Fibroblast of skin of scalp (primary cell): ENCODE results near the gene BPIFB6.

Source experiments
- DNase-seq: peaks from one replicate; pipeline ENCODE4 v3.0.0-alpha.2; 2013

The BPIFB6 gene

DNA sequence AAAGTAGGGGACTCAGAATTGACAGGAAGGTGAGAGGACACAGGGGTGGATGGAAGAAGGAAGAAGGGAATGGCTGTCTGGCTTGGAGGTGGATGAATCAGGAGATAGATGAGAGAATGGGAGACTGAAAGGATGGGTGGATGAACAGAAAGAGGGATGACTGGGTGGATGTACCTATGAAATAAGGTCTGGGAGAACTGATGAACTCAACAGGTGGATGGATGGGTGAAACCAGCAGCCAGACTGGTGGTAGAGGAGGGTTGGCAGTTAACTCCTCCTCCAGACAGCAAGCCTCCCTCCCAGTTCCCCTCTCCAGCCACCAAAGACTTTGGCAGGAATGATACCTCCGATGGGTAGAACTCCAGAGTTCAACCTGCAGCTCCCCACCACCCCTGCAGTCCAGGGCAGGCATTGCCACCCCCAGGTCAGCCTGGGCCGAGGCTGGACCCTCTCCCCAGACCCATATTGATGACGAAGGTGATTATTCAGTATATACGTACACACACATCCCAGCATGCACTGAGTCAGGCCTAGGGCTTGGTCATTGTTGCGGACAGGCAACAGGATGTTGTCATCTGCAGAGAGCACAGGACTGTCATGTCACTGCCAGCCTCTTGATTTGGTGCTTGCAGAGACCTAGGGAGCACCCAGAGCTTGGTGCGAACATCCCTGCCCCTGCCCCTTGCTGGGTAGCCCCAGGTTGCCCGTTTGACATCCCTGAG is 29.2 kb upstream of the BPIFB6 start:
- DNase-seq, result no peak

DNA sequence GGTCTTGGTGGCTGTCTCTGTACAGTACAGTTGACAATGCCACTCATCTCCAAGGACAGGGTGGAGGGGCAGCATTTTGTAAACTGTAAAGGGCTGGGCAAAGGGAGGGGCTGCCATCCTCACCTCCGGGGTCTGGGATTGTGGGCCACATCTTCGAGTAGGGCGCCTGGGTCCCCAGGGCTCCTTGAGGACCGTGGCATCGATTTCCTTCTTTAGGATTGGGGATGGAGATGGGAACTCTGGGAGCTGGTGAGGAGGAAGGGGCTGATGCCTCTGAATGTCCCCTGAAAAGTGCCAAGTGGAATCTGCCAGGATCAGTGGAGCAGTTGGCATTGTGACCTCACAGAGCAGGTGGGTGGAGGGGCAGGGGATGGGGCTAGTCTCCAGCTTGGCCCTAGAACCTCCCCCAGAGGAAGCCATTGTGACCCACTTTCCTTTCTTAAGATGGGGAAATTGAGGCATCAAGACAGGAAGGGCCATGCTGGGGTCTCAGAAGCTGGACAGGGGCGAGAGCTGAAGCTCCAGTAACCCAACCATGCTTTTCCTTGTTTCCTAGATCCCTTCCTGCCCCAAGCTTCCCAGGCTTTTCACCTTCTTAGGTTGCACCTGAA is 27.2 kb upstream of the BPIFB6 start, which contains the start of gene SUN5:
TSS of gene SUN5 (minus strand) at position 293 of the 611 bp plus-strand sequence. CDS start at position 200, 93 bp downstream.
- DNase-seq, result no peak

DNA sequence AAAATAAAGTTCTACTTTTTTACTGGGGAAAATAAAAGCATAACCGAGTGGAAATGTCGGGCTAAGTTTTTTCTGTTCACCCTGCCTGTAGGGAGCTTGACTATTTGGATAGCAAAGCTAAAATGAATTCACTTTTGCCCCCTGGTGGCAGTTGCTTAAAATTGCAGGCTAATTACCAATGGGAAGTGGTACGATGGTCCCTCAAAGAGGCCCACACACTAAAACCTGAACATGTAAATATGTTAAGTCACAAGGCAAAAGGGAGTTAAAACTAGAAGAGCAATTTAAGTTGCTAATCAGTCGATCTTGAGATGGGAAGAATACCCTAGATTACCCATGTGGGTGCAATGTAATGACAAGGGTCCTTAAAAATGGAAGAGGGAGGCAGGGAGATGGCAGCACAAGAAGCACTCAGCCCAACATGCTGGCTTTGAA is 26.3 kb upstream of the BPIFB6 start:
- DNase-seq, result peak; percentile 3

DNA sequence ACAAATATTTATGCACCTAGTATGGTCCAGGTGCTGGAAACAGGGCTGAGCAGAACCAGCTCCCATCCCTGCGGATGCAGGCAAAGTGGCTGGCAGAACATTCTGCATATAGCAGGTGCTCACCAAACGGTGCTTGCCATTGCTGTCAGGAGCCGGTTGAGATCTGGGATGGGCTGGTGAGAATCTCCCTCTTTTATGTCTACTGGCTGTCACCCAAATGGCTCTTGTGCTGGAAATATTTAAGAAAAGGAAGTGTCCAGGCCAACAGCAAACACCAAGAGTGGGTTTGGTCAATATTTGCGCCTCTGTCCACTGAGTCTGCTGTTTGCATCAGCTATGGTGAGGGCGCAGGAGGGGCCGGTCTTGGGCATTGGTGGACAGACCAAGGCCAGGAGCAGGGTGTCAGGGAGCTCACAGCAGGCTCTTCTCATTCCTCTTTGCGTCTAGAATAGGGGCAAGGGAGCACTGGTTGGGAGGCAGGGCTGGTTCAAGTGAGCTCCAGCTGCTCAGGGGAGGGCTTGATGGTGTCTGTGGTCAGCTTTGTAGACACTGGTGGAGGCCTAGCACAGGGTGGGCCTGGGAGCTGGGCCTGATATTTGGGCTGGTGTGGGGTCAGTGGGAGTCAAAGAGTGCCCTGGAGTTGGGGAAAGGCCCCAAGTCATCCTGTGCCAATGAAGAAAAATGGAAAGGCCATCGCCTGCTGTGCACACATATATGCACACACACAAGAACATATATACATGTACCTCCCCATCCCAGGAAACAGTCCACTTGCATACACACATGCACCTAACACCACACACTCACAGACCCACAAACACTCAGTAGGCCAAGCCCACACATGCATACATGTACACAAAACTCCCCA is 25.3 kb upstream of the BPIFB6 start:
- DNase-seq, result no peak

DNA sequence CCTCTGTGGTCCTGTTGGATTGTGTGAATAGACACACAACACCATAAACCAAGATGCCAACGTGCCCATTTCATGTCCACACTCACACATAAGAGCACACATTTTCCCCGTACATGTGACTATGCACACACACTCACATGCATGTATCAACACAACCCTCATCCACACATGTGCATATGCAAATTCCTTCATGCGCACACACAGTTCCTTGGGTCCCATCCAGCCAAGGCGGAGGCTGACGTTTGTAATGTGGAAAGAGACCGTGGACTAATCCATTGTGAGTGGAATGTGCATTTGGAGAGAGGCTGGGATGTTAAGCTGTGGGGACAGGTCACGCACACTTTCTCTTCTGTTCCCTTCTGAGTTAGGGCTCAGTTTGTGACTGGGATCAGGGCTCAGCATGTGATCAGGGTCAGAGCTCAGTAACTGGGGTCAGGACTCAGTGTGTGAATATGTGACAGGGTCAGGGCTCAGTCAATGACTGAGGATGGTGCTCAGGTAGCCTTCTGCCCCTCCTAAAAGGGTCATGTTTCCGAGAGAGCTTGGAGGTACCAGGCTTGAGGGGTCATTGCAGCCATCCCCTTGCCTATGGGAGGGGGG is 24.6 kb upstream of the BPIFB6 start:
- DNase-seq, result no peak

DNA sequence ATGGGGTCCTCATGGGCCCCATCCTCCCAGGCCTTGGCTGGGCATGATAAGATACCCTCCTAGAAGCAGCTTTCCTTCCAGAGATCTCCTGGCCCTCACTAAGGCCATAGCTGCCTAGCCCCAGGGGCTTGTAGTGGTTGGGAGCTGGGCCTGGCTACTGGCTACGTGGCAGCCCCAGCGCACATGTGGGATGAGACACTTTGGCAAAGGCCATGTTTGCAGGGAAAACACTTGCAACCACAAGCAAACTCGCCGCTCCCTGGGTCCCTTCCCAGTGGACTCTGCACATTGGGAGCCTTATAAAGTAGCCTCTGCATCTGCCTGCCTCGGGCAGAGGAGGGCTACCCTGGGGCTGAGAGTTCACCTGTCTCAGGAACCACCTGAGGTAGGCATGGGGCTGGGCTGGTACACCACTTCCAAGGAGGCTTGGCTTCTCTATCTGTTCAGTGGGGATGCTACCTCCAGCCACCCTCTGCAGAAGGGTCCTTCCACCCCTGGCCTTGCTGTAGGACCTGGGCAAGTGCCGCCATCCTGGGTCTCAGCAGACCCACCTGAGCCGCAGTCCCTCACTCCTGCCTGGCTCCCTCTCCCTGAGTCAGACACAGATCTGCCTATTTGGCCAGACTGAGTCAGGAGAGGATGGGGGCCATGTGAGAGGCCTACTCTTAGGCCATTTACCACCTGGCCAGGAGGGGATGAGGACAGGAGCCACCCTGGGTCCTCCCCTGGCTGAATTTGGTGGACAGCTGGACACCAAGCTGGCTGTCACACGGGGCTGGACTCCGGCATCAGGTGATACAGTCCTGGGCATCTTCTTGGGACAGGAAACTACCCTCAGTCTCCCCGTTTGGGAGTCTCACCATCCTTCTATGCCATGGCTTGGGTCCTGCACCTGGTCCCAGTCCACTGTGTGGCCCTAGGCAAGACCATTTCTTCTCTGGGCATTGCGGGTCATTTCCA is 23.8 kb upstream of the BPIFB6 start, which contains the start of gene BPIFB2:
TSS of gene BPIFB2 (plus strand) at position 329 of the 960 bp plus-strand sequence. CDS start 871 bp downstream, outside the sequence.
- DNase-seq, result no peak

DNA sequence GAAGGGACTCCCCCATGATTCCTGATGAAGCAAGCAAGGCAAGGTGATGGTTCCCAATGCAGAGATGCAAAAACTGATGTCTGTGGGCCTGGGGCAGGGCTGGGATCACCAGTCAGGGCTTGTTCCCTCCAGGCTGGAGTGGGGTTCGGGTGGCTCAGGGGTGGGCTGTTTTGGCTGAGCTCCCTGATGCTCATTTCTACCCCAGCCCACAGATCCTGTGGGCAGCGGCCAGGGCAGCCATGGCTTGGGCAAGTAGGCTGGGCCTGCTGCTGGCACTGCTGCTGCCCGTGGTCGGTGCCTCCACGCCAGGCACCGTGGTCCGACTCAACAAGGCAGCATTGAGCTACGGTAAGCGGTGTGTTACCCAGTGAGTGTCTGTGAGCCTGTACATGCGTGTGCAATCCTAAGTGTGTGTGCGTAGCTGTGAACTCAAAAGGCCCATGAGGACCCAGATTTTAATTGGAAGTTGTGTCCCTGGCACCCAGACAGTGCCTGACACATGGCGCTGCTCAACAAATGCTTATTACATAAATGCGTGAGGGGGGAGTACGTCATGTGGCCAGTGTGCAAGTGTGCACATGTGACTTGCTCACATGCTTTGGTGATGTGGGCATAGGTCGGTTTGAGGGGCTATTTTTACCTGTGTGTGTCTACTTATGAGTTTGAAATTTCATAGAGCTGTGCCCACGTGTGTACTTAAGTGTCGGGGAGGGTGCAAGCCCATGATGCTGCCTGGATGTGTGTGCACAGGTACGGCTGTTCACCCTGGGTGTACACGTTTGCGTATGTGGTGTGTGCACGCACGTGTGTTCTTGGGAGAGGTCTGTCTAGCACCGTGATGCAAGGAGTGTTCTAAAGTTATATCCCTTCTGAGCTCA is 22.9 kb upstream of the BPIFB6 start:
- DNase-seq, result no peak

DNA sequence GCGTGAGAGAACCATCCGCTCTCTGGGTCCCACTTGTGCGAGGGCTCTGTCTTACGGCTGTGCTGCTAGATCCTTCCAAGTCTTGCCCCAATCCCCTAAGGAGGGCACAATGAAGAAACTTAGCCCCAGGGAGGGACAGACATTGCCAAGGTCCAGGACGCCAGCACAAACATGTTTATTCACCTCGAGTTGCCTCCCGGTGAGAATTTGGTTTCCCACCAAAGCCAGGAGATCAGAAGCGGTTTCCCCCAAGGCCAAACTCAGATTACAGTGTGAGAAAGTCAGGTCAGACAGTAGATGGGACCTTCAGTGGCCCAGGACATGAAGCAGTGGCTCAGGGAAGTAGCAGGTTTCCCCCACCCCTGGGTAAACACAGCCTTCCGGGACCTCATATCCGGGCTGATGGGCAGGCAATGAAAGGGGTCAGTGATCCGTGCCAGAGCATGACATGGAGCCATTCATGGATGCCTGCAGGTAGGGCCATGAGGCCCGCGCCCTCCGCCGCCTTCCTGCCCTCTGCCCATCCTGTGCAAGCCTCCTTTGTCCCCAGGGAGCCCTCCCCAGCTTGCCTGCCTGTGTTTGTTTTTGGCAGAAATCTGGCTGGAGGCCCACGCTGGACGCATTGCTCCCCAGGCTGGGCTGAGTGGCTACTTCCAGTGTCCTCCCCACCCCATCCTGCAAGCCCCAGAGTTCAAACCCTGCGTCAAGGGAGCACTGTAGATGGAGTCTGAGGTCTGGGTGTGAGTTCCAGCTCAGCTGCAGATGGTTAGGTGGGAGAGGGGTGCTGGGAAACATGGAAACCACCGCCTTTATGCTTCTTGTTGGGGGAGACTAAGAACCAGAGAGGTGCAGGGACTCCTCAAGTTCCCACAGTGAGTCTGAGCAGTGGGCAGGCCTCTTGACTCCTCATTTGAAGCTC is 22.0 kb upstream of the BPIFB6 start:
- DNase-seq, result no peak

DNA sequence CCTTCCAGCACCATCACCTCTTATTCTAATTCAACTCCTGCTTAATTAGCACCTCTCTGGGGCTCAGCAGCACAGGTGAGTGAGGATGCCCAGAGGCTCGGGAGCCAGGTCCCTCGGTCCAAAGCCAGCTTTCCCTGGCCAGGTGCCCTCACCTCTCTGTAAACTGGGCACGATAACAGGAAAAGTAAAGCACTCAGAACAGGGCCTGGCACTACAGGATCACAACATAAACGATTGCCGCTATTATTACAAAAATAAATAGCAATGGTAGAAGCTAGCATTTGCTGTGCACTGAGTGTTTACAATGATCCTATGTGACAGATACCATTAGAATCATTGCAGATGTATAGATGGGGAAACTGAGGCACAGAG is 21.3 kb upstream of the BPIFB6 start:
- no peak for DNase-seq

DNA sequence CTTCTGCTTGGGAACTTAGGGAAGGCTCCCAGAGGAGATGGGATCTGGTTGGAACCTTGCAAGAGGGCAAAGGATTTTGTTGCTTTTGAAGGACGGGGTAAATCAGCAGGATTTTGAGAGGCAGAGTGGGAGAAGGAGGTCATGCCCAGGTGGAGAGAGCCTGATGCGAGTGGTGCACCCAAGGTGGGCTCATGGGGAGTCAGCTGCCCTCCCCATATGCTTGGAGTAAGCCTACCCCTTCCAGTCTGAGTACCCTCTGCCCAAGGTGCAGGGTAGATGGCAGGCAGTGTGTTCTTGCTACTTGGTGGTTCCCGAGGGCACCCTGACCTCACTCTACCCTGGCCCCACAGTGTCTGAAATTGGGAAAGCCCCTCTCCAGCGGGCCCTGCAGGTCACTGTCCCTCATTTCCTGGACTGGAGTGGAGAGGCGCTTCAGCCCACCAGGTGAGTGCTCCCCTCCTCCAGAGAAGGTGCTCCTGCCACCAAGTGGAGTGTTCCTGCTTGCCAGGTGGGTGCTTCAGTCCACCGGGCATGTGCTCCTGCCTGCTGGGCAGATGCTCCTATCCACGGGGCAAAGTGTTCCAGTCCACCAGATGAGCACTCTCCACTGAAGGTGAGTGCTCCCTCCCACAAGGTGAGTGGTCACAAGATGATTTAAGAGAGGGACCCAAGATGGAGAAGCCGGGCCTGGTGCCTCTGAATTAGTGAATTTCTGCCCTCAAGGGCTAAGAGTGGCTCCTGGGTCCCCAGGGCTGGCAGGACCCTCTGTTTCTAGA is 20.6 kb upstream of the BPIFB6 start:
- DNase-seq, result no peak

DNA sequence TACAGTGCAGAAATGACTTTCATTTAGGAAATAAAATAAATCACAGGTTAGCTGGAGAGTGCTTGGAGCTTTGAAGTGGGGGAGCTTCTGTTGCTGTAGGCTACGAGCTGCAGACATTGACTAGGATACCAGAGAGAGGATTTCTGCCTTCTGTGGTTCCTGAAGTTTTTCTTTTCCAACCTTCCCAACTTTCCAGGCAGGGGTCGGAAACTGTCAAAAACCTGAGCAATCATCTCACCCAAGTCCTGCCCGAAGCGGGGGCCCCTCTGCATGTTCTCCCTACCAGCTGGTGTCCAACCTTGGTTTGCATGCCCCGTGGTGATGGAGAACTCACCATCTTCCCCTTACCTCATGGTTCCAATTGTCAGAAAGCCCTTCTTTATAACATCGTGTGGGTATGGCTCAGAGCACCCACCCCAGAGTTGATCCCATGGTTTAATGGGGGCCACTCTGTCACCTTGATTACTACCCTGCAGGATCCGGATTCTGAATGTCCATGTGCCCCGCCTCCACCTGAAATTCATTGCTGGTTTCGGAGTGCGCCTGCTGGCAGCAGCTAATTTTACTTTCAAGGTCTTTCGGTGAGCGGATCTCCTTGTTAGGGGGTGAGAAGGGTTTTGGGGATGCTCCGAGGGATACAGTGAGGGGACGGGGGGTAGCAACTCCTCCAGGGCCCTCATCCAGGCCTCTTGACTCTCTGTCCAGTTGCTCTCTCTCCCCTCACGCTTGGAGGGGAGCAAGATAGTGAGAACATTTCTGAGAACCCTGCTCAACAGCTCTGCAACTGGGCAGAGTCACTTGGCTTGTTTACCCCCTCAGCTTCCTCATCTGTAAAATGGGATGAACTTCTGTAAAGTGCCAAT is 18.9 kb upstream of the BPIFB6 start:
- DNase-seq, result no peak

DNA sequence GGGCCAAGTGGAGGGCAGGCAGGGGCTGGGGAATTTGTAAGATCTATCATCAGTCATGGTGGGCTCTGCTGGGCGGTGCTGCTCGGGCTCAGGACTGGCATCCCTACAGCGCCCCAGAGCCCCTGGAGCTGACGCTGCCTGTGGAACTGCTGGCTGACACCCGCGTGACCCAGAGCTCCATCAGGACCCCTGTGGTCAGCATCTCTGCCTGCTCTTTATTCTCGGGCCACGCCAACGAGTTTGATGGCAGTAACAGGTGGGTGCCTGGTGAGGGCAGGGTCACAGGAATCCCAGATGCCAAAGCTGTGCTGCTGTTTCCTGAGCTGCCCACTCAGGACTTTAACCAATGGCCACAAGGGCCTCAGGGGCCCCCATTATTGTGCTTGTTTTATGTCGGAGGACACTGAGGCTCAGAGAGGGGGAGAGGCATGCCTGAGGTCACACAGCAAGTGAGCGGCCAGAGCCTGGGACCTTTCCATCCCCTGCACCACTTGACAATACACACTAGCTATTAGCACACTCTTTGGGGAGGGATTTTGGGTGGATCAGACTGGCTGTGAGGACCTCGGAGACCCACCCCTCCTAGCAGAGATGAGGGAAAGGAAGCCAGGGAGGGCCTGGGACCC is 17.6 kb upstream of the BPIFB6 start:
- no peak for DNase-seq

DNA sequence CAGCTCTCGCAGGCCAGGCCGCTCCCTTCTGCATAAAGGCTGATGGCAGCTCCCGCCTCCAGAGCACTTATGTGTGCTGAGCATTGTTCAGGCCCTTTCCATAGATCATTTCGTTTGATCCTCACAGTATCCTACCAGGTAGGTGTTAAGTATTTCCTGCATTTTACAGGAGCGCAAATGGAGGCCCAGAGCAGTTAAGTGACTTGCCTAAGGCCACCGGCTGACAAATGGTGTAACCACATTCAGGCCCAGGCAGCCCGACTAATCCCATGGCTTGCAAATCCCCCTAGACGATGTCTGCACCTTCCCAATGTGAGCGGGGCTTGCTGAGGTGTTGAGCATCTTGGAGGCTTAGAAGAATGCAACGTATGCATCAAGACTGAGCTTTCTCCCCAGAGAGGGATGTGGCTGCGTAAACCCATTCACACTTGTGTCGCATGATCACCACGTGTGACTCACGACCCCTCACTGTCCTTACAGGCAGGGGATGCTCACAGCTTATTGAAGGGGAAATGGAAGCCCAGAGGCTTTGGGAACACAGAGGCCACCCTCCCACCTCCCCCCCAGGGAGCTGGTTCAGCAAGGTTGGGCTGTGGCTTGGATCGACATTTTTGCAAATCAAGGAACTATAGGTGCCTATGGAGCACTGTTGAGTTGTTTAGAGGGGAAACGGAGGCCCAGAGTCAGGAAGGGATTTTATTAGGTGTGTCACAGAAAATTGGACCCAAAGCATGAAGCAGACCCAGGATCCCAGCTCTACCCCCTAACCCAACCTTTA is 16.9 kb upstream of the BPIFB6 start:
- DNase-seq, result no peak

DNA sequence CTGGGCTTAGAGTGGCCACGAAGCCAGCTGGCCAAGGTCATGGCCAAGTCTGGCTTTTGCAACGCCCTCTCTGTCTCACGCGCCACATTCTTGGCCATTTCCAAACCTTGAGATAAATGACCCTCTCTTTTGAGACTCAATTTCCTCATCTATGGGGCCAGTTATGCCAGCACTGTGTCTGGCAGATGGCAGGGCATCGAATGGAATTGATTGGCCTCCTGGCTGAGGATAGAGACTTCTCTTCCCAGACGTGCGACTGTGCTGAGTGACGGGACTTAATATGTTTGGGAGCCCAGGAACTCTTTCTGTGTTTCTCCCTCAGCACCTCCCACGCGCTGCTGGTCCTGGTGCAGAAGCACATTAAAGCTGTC is 16.3 kb upstream of the BPIFB6 start:
- DNase-seq, result no peak

DNA sequence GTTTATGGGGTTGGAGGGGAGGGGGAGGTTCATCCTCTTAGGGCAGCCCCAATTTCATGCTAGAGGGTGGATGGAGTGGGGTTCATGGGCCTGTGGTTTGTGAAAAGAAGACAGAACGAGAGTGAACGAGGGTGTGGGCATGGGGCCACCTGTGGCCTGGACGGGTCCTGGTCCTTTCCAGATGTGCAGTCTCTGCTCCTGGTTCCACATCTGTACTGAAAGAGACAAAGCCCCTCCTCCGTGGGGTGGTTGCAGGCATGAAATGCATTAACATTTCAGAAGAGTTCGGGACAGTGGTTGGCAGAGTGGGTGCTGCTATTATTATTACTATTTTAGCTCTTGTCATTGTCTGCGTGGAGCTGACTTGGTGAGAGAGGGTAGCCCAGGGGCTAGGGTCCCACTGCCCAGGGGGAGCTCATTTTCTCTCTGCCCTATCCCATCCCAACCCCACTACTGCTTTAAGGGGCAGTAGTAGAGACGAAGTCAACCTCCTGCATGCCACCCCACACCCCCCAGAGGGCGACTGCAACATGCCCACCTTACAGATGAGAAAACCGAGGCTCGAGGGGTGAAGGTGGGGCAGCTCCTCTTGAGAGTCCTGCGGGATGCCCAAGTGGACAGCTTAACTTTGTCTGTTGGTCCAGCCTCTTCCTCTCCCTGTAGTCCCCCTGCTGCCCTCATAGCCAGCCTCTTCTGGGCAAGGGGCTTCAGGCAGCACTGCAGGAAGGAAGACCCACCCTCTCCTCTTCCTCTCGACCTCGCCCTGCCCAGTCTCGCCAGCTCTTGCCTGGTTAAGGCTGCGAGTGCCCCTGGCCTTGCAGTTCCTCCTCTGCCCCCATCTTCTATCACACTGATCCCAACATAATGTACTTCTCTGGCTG is 15.5 kb upstream of the BPIFB6 start:
- DNase-seq, result no peak
